ENCODE measurements around the gene EXOG.

DNA sequence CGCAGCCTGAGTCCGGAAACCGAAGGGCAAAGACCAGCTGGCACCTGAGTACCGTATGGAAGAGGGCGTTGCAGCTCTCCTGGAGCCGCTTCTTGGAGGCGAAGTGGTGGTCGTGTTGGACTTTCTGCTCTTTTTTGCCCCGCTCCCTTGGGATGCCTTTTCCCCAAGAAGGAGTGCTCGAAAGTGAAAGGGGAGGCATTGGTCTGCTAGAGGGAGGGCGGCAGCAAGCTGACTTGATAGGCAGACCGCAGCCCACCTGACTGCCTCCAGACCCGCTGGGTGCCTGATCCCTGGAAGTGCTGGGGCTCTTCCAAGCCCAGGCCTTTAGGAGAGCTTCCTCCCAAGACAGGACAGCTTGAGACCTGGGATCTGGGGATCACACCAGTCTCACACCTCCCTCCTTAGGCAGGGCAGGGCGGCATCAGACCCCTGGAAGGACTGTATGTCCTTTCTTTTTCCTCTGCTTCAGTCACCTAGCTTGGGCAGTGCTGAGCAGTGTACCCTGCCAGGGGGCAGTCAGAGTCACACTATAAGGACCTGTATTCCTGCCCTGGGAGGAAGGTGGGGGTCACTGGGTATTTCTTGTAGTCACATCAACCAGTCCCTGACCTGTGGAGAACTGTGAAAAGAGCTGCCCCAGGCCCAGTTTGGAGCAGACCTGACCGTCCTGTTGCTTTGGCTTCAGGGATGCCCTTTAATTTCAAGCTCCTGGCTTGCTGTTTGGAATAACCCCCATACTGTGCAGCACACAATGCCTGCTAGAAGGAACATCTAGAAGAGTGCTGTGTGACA, 40.3 kb upstream of the EXOG start:
- no peak for TF ChIP-seq FOXP2 (optimal IDR thresholded peaks at IDR 0.05; ENCODE audit: borderline replicate concordance, extremely low read depth, extremely low read length, insufficient read depth)
- no peak for TF ChIP-seq POLR2AphosphoS5 (IDR thresholded peaks at IDR 0.05; ENCODE audit: low read depth, low read length)
- no peak for TF ChIP-seq SIN3A (IDR thresholded peaks at IDR 0.05; ENCODE audit: borderline replicate concordance, insufficient read depth, low read length)
- TF ChIP-seq, protein P1, sequence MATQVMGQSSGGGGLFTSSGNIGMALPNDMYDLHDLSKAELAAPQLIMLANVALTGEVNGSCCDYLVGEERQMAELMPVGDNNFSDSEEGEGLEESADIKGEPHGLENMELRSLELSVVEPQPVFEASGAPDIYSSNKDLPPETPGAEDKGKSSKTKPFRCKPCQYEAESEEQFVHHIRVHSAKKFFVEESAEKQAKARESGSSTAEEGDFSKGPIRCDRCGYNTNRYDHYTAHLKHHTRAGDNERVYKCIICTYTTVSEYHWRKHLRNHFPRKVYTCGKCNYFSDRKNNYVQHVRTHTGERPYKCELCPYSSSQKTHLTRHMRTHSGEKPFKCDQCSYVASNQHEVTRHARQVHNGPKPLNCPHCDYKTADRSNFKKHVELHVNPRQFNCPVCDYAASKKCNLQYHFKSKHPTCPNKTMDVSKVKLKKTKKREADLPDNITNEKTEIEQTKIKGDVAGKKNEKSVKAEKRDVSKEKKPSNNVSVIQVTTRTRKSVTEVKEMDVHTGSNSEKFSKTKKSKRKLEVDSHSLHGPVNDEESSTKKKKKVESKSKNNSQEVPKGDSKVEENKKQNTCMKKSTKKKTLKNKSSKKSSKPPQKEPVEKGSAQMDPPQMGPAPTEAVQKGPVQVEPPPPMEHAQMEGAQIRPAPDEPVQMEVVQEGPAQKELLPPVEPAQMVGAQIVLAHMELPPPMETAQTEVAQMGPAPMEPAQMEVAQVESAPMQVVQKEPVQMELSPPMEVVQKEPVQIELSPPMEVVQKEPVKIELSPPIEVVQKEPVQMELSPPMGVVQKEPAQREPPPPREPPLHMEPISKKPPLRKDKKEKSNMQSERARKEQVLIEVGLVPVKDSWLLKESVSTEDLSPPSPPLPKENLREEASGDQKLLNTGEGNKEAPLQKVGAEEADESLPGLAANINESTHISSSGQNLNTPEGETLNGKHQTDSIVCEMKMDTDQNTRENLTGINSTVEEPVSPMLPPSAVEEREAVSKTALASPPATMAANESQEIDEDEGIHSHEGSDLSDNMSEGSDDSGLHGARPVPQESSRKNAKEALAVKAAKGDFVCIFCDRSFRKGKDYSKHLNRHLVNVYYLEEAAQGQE (IDR thresholded peaks at IDR 0.05; ENCODE audit: insufficient read depth in 1 of 2, low read depth in 2 of 2, low read length in 2 of 2) = no peak
- no peak for TF ChIP-seq TAF1 (IDR thresholded peaks at IDR 0.05; ENCODE audit: borderline replicate concordance, insufficient read depth, low read length)

Data from PFSK-1 (cell line).